Lower leg skin (tissue), 3 donors: ENCODE data around the gene DDX49.

Experiments used
- CTCF ChIP-seq, 3 donors: fragments of 450-650 bp; IDR thresholded peaks; one replicate each; pipeline ENCODE4 v1.5.1; 2016; ENCODE audit warnings: antibody characterized with exemption in 3 of 3, mild to moderate bottlenecking in 3 of 3, moderate library complexity in 2 of 3
- POLR2A ChIP-seq, 2 donors: fragments of 450-650 bp; IDR thresholded peaks; one replicate each; pipeline ENCODE4 v1.6.1; 2016 to 2017; ENCODE audit warnings: antibody characterized with exemption in 2 of 2, mild to moderate bottlenecking in 1 of 2, moderate library complexity in 1 of 2

GRCh38 chr19:18906605-18907519 lies 12.7 kb upstream of the DDX49 start:
- no peak for TF ChIP-seq CTCF (IDR thresholded peaks at IDR 0.05)
- no peak for TF ChIP-seq POLR2A (IDR thresholded peaks at IDR 0.05)
